ENCODE data around the gene NLRP6.

NLRP6 gene

DNA sequence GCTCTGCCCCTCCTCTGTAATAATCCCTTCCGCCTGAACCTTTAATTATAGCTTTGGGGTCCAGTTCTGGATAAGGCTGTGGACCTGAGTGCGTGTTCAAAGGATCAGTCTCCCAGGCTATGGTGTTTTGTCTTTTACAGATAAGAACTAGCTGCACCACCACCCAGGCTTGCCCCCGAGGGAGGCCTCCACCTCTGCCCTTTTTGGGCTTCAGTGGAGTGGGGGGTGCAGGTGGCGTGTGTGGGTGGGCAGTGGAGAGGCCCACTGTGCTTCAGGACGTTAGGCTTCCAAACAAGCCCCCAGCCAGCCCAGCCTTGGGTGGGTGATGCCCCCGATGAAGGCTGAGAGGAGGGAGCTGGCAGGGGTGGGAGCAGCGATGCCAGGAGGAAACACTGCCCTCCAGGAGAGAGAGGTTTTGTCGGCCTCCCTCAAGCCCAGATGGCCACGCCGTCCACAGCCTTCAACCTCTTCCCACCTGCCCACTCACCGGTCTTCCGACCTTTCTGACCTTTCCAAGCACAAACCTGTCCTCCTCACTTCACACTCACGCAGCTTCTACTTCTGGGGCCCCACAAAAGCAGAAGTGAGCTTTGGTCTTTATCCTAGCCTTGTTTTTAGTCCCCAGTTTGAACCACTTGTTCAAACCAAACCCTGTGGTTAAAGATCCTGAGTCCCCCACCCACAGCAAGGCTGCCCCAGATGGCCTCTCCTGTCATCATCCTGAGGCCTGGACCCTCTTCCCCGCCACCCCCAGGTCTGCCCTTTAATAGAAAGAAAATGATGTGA is 21.1 kb upstream of the NLRP6 start:
- no peak for DNase-seq

DNA sequence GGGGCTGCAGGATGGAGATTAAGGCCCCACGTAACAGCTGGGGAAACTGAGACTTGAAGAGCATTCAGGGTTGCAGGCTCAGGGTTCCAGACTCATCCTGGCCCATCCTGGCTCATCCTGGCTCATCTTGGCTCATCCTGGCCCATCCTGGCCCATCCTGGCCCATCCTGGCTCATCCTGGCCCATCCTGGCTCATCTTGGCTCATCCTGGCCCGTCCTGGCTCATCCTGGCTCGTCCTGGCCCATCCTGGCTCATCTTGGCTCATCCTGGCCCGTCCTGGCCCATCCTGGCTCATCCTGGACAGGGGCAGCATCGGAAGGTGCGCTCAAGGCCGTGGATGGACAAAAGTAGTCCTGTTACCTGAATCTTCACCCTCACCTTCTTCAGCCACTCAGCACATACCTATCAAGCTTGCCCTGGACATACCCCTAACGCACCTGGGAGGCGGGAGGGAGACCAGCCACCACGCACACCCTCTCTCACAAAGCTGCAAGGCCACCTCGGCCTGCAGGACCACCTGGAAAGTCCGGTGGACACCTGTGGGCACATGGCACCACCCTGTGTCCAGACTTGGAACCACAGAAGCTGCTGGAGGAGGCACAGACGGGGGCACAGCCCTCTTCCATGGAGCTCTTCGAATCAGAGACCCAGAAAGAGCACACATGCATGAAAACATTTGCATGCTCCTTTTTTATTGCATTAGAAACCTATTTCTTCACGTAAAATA is 20.3 kb upstream of the NLRP6 start:
- no peak for DNase-seq

DNA sequence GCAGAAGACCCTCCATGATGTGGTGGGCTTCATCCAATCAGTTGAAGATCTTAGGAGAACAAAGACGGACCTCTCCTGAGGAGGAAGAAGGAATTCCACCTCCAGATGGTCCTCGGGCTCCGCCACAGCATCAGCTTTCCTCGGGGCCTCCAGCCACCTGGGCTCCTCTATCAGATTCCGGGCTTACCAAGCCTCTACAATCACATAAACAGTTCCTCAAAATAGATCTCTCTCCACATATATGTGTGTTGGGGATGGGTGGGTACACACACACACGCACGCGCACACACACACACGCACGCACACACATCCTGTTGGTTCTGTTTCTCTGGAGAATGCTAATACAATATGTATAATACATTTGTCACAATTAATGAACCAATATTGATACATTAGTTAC is 18.8 kb upstream of the NLRP6 start:
- DNase-seq = no peak

DNA sequence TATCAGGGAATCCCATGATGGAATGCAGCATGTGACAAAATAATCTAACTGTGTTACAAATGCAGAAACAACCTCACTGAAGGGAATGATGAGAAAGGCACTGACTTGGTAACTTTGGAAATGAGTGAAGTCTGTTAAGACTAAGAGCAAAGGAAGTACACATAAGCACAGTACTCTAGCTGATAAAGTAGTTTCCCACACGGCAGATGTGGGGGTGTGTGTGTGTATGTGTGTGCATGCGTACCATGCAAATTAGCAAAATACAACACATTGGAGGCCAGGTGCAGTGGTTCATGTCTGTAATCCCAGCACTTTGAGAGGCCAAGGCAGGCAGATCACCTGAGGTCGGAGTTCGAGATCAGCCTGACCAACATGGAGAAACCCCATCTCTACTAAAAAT is 16.6 kb upstream of the NLRP6 start:
- DNase-seq = no peak

DNA sequence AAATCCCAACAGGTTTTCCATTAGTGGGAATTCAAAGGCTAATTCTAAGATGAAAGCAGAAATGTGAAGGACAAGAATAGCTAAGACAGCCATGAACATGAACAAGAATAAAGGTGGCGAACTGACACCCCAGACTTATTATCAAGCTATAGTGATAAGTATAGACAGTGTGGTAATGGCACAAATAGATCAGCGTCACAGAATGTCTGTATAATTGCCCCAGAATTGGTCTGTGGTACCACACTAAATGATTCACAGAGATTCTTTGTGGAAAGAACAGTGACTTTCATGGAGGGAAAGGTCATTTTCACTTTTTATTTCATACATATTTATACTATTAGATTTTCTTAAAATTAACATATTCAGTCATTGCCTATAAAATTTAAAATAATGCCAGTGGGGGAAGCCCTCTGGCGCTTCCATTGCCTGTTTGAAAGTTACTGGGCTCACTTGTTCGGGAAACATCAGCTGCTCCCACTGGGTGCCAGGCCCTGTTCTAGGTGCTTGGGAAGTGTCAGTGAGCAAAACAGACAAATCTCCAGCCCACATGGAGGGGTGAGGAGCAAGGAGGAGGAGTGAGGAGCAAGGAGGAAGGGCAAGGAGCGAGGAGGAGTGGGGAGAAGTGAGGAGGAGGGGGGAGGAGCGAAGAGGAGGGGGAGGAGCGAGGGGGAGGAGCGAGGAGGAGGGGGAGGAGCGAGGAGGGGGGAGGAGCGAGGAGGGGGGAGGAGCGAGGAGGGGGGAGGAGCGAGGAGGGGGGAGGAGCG is 11.3 kb upstream of the NLRP6 start:
- DNase-seq = no peak

DNA sequence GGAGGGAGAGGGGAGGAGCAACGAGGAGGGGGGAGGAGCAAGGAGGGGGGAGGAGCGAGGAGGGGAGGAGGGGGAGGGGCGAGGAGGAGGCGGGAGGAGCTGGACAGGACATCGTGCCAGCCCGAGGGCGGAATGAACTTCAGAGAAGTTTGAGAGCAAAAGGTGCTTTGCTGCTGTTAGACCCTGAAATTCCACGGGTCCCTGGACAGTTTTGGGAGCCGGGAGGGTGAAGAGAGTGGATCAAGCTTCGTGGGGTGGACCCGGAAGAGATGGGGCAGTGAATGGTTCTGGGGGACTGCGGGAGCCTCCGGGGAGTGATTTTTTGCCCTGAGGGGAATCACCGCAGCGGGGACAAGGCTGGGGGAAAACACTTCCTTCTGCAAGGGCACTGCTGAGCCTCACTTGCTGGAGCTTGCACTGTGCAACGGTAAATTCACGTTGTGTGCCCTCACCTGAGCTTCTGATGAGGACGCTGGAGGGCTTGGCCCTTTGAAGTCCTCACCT is 10.7 kb upstream of the NLRP6 start:
- peak; percentile 67 for DNase-seq

DNA sequence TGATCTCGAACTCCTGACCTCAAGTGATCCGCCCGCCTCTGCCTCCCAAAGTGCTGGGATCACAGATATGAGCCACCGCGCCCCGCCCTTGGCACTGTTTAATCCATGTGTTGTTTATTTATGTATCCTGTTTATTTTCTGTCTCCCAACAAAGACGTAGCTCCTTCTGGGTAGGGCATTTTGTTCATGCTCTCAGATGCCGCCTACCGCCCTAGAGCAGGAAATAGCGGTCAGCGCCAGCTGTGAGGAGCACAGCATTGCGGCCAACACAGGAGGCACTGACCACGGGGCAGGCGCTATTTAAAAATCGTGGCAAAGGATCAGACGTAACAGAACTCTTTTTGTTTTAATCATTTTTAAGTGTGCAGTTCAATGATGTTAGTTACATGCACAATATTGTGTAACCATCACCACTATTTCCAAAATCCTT is 9.5 kb upstream of the NLRP6 start:
- peak; percentile 53 for DNase-seq

DNA sequence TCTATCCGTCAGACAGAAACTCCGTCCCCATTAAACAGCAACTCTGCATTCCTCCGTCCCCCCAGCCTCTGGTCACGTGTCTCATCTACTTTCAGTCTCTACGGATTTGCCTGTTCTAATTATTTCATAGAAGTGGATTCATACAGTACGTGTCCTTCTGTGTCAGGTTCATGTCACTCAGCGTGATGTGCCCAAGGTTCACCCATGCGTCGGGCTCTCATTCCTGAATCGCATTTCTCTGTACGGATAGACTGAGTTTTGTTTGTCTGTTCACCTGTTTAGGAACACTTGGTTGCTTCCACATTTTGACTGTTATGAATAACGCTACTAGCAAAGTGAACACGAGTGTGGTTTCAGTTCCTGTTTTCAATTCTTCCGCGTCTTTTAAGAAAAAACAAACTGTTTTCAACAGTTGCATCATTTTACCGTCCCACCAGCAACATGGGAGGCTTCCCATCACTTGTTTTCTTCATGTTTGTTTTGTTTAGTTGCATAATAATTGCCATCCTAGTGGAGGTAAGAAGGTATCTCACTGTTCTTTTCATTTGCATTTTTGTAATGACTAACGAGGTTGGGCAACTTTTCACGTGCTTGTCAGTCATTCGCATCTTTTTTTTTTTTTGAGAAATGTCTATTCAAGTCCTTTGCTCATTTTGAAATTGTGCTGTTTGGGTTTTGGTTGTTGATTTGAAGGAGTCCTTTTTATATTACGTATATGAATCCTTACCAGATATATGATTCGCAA is 8.9 kb upstream of the NLRP6 start:
- peak; percentile 59 for DNase-seq

DNA sequence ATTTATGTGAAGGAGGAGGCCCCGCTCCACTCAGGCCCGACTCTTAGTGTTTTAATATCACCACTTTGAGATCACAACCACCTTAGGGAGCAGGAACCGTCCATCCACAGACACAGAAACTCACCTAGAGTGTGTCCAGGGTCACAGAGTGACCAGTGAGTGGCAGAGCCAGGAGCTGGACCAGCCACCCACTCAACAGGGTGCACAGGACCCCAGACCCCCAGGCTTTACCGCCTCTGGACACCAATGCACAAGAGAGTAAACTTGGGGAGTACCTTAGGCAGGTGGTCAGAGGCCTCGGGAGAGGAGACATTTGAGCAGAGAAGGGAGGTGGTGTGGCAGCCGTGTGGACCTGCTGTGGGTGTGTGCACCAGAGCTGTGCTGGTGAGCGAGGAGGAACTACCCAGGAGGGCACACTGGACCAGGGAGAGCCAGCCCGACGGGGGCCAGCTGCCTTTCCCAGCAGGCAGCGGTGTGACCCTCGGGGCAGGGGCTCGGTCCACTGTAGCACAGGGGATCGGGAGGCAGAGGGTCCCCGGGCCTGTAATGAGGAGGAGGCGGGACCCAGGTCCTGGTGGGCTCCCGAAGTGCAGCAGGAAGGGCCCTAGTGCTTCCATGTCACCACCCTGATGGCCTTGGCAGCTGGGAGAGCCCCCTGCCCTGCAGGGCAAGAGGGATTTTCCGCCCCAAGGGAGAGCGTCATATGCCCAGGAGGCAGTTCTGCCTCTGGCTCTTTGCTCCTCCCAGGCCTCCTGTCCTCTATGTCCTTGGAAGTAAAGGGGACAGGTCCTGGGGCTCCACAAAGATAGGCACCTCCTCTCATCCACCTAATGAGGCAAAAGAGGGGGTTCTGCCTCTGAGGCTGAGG is 7.5 kb upstream of the NLRP6 start:
- DNase-seq = no peak

DNA sequence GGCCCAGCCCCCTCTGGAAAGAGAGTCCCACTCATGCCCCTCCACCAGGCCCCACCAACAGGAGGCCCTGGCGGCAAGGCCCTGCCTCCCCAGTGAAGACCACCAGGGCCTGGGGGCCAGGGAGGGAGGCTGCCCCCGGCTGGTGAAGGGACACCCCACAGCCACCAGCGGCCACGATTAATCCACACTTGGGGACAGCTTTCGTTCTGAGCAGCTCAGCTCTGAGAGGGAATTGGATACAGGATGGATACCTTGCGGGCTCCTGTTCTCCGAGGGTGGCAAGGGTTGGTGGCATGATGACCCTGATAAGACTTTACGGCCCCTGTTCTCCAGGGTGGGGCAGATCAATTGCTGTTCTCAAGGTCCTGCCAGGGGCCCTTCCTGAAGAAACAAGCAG is 6.9 kb upstream of the NLRP6 start:
- no peak for DNase-seq

DNA sequence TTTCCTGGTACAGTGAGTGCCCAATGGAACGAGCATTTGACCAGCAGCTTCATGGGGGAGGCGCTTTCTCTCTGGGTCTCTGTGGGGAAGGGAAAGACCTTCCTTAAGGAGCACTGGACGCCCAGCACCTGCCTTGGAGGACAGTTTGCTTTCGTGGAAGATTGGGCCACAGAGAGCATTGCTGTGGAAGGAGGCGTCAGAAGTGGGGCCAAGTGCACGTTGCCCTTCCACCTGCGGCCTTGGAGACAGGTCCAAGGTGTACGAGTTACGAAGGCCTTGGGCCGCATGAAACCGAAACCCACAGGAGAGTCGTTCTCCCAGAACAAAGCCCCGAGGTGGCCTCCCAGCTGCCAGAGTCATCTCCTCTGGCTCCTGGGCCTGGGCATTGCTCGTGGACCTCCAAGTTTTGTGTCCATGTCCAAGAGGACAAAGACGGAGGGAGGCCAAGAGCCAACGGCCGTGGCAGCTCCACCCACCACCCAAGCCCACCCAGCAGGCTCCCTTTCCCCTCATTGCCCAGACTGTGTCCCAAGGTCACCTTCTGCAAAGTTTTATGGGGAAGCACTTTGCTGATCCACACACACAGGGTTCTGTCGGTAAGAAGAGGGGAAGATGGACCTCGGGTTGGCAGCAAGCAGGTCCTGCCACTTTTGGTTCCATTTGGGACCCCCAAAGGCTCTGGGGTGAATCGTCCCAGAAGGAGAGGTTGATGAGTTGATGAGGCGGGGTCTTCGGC is 5.8 kb upstream of the NLRP6 start:
- DNase-seq = no peak

DNA sequence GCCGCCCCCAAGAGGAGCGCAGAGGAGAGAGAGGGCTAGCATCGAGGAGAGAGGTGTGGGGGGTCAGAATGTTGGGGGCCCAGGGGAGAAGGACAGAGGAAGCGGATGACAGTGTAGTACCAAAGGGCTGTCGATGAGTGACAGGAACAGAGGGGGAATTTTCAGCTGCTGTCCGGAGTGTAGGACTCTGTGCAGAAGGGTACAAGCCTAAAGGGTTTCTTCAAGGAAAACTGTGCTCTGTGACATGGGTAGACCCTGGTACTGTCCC is 5.3 kb upstream of the NLRP6 start:
- DNase-seq = no peak

DNA sequence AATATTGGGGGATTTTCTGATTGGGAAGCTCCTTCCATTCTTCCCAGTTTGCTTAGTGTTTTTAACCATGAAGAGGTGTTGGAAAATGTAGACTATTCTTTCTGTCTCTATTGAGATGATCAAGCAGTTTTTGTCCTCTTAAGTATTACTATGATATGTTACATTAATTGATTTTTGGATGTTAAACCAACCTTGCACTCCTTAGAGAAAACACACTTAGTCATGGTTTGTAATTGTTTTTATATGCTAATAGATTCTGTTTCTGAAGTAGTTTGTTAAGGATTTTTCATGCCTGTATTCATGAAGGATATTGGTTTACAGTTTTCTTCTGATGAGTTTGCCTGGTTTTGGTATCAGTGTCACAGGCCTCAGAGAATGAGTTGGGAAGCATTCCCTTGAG is 2.0 kb upstream of the NLRP6 start:
- no peak for DNase-seq

DNA sequence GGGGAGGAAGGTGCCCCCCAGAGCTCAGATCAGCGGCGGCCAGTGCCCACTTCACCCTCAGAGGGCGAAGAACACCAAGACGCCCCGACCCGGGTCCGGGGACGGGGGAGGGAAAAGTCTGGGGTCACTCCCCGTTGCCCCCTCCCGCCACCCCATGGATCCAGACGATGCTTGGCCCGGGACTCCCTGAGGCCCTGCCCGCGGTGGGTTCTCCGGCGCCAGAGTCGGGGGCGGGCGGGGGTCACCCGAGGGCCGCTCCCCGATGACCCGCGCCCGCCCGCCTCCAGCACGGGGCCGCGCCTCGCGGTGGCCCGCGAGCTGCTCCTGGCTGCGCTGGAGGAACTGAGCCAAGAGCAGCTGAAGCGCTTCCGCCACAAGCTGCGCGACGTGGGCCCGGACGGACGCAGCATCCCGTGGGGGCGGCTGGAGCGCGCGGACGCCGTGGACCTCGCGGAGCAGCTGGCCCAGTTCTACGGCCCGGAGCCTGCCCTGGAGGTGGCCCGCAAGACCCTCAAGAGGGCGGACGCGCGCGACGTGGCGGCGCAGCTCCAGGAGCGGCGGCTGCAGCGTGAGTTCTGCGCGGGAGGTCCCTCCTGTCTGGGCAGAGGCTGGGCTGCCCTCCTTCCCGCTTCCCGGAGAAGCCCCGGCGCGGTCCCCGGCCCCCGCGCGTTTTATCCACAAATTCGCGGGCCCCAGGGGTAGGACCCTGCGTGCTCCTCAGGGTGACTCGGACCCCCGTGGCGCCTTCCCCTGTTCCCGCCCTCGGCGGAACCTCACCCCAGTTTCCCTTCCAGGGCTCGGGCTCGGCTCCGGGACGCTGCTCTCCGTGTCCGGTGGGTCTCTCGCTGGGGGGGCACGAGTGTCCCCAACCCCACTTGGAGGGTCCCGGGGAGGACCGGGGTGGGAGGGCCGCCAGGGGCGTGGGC is 1.1 kb downstream of the NLRP6 start:
- peak; percentile 49 for DNase-seq

DNA sequence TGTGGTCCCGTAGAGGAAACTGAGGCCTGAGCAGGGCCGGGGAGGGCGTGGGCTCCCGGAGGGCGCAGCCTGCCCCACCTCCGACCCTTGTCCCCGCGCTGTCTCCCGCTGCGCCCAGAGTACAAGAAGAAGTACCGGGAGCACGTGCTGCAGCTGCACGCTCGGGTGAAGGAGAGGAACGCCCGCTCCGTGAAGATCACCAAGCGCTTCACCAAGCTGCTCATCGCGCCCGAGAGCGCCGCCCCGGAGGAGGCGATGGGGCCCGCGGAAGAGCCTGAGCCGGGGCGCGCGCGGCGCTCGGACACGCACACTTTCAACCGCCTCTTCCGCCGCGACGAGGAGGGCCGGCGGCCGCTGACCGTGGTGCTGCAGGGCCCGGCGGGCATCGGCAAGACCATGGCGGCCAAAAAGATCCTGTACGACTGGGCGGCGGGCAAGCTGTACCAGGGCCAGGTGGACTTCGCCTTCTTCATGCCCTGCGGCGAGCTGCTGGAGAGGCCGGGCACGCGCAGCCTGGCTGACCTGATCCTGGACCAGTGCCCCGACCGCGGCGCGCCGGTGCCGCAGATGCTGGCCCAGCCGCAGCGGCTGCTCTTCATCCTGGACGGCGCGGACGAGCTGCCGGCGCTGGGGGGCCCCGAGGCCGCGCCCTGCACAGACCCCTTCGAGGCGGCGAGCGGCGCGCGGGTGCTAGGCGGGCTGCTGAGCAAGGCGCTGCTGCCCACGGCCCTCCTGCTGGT is 1.9 kb downstream of the NLRP6 start:
- peak; percentile 65 for DNase-seq

DNA sequence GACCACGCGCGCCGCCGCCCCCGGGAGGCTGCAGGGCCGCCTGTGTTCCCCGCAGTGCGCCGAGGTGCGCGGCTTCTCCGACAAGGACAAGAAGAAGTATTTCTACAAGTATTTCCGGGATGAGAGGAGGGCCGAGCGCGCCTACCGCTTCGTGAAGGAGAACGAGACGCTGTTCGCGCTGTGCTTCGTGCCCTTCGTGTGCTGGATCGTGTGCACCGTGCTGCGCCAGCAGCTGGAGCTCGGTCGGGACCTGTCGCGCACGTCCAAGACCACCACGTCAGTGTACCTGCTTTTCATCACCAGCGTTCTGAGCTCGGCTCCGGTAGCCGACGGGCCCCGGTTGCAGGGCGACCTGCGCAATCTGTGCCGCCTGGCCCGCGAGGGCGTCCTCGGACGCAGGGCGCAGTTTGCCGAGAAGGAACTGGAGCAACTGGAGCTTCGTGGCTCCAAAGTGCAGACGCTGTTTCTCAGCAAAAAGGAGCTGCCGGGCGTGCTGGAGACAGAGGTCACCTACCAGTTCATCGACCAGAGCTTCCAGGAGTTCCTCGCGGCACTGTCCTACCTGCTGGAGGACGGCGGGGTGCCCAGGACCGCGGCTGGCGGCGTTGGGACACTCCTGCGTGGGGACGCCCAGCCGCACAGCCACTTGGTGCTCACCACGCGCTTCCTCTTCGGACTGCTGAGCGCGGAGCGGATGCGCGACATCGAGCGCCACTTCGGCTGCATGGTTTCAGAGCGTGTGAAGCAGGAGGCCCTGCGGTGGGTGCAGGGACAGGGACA is 2.7 kb downstream of the NLRP6 start:
- DNase-seq = peak; percentile 62

DNA sequence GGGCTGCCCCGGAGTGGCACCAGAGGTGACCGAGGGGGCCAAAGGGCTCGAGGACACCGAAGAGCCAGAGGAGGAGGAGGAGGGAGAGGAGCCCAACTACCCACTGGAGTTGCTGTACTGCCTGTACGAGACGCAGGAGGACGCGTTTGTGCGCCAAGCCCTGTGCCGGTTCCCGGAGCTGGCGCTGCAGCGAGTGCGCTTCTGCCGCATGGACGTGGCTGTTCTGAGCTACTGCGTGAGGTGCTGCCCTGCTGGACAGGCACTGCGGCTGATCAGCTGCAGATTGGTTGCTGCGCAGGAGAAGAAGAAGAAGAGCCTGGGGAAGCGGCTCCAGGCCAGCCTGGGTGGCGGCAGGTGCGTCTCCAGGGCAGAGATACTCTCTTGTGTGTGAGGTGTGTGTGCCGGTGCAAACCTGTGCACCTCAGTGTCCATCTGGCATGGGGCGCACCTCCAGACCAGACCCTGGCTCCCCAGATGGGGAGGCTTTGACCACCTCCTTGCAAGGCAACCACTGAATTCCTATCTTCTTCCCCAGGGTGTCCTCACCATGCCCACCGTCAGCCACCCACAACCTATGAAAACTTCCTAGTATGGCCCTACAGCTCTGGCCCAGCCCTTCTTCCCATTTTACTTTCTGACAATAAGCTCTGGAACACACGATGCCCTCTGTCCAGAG is 3.4 kb downstream of the NLRP6 start:
- DNase-seq = no peak

DNA sequence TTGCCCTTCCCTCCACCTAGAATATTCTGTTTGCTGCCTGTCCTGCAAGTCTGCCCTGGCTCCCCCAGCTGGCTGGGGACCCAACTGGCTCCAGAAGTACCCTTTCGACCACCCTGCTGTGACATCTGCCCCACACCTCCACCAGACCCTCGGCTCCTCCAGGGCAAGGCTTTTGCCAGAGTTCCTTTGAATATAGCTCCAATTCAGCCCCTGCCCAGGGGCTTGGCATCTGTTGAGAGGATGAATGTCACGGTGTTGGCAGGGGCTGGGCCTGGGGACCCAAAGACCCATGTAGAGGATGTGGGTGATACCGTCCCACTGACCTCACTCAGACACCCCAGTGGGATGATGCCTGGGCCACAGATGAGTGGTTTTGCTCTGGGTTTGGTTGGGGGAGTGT is 4.0 kb downstream of the NLRP6 start:
- DNase-seq = no peak
